ENCODE data around the gene ANK3. TPM values are rescaled to one million over a fixed set of nuclear protein-coding genes. Genes with fewer than 3 reads are reported as not detected.
A peak's percentile ranks its signal among the peaks of the same experiment; 100 is the strongest.

ANK3 gene
- total RNA-seq, 2 donors from 2014 or later, result 5.7 to 6.1 TPM

- no peak for DNase-seq (ENCODE audit: low spot score)
- intact Hi-C loops (cut with DNase I), result no loop called here
Observed at GRCh38 chr10:60266513-60266912, 123.2 kb downstream of the ANK3 start.

GRCh38 chr10:60262647-60263126 lies 127.0 kb downstream of the ANK3 start:
- DNase-seq (ENCODE audit: low spot score), result no peak
- intact Hi-C loops (cut with DNase I), result no loop called here

DNA sequence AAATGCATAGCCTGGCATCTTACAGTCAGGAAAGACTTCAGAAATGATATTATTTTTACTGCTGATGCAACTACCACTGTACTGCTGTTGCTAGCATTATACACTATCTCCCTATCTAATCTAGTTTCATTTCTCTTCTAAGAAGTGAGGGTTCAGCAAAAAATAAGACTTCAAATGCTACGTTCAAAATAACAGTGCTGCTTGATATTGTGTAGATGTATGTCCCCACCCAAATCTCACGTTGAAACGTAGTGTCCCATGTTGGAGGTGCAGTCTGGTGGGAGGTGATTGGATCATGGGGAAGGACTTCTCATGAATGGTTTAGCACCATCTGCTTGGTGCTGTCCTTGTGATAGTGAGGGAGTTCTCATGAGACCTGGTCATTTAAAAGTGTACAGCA lies 129.4 kb downstream of the ANK3 start:
- no peak for DNase-seq (ENCODE audit: low spot score)
- intact Hi-C loops (cut with DNase I), result no loop called here

DNA sequence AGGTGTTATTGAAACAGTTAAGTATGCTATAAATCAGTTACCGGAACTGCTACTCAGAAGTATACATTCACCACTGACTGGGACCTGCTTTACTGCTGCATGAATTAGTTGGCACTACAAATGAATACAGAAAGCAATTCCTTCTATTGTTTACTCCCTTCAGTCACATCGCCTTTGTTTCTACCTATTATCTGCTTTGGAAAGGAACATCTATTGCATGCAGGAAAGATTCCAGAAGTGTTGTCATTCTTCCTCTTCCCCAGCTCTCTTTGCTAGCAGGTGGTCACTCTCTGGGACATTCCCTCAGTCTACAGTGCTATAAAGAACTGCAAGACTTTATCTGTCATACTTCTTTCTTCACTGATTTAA lies 131.3 kb downstream of the ANK3 start:
- no peak for DNase-seq (ENCODE audit: low spot score)
- intact Hi-C loops (cut with DNase I), result no loop called here

DNA sequence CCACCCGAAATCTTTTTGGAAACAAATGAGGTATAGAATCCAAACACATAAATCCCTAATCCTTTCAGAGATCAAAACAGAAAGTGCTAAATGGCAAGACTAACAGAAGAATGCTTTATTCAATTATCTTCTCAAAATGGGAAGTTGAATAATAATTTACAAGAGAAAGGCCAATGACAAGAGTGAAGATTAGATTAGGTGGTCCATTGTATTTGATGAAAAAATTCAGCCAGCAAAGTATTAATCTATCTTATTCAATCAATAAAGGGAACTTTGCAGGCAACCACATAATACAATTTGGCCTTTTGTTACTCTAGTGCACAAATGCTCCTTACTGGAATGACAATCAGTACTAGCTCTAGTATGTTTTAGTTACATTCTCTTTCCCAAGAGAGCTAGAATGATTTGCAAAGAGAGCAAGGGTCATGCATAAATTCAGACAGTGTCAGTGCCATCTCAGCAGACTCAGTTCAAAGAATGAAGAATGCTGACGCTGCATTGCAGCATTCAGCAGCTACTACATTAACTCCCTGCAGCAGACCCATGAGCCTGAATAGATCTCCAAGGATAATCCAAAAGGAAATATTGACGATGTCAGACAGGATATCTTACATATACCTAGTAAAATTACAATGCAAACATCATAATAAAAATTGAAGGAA lies 131.8 kb downstream of the ANK3 start:
- DNase-seq (ENCODE audit: low spot score), result no peak
- intact Hi-C loops (cut with DNase I), result no loop called here

- no peak for DNase-seq (ENCODE audit: low spot score)
- intact Hi-C loops (cut with DNase I), result no loop called here
Observed at GRCh38 chr10:60254776-60255175, 134.9 kb downstream of the ANK3 start.

- no peak for DNase-seq (ENCODE audit: low spot score)
- intact Hi-C loops (cut with DNase I), result no loop called here
Observed at GRCh38 chr10:60253484-60253883, 136.2 kb downstream of the ANK3 start.

DNA sequence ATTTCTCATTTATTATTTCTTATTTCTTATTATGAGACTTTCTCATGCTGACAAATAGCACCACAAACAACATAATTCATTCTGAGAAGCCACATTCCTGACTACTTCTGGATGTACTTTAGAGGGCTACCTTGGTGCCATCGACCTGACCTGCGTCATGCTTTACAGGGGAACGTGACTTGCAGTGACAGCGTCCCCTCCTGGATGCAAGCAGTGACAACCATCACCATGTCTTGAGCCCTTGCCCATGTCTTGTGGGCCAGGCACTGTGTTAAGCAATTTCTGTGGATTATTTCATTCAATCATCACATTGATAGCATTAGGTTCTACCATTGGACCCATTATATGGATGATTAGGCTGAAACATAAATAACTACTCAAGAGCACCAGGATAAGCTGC lies 137.0 kb downstream of the ANK3 start:
- no peak for DNase-seq (ENCODE audit: low spot score)
- intact Hi-C loops (cut with DNase I), result no loop called here

- intact Hi-C loops (cut with DNase I), result no loop called here
- DNase-seq (ENCODE audit: low spot score), result no peak
Observed at GRCh38 chr10:60246382-60246781, 143.3 kb downstream of the ANK3 start.

GRCh38 chr10:60239228-60239627 lies 150.4 kb downstream of the ANK3 start:
- intact Hi-C loops (cut with DNase I), result no loop called here
- DNase-seq (ENCODE audit: low spot score), result no peak

- intact Hi-C loops (cut with DNase I), result no loop called here
- no peak for DNase-seq (ENCODE audit: low spot score)
Observed at GRCh38 chr10:60238759-60239100, 150.9 kb downstream of the ANK3 start.

DNA sequence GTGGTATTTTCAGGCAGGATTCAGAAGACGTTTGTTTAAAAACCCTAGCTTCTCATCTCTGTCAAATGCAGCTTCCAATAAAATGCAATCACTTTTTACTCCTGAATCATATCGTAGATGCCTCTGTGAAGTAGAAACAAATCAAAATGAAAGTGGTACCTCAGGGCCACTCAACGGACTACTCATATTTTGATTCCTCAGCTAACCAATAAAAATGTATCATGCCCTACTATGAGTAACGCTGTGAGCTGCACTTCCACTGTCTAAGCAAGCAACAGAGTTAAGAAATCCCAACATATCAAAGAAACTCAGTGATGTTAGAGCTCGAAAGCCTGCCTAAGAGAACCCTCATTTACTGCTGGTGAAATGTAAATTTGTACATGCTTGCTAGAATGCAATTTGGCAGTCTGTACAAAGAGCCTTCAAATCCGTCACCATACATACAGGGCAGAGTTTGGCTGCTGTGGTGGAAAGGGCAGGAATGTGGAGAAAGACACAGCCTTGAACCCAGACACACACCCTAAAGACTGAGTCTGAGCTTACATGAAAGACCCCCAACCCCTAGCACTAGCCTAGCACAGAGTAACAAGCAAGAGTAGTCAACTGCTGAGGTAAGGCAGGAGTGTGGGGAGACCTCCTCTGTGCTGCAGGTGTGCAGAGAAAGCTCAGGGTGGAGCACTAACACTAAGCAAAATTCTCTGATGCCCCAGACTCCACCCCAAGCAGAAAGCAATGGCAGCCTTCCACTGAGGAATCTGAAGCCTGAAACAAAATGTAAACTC lies 151.5 kb downstream of the ANK3 start:
- intact Hi-C loops (cut with DNase I), result no loop called here
- DNase-seq (ENCODE audit: low spot score), result no peak

DNA sequence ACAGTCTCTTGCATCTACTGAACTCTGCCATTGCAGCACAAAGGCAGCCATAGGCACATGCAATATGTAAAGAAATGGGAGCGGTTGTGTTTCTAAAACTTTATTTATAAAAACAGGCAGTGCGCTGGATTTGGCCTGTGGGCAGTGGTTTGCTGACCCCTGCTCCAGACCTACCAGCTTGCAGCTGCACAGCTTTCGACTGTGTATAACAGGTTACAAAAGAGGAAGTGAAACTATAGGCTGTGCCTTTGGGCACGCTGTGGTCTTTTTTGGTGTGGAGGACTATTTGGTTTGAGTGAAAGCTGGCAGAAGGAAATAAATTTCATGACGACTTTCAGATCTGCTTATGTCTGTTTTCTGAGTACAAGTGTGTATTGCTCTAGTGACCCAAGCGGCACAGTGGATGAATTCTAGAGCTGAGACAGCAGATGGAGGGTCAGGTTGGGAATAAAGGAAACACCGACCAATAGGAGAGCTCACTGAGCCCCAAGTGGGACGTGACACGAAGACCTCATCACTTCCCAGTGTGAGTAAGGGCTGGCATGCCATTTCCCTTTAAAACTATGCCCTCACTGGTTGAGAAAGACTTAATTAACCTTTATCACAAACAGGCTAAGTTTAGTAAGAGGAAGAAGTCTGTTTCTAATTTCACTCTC lies 152.7 kb downstream of the ANK3 start:
- DNase-seq (ENCODE audit: low spot score), result peak; percentile 73
- intact Hi-C loops (cut with DNase I), result no loop called here

DNA sequence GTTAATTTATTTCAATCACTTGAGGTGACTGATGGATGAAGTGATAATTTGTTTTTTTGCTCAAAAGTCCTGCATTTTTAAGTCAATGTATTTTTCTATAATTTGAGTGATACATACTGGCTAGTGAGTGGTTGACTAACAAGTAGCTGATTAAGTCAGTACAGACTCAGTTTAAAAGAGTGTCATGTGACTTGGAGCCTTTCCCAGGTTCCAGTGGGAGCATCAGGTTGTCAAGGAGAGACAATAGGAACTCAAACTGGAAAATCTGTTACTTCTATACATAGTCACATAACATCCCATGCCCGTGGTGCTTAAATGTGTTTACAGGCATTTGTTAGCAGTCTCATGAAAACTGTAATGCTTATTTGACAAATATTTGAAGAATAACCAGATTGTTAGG lies 154.7 kb downstream of the ANK3 start:
- intact Hi-C loops (cut with DNase I), result no loop called here

GRCh38 chr10:60234551-60234950 lies 155.1 kb downstream of the ANK3 start:
- intact Hi-C loops (cut with DNase I), result no loop called here
- no peak for DNase-seq (ENCODE audit: low spot score)

More for the DNA sequence above, 154.7 kb downstream of the ANK3 start:
- DNase-seq (ENCODE audit: low spot score), result no peak

GRCh38 chr10:60230892-60231291 lies 158.8 kb downstream of the ANK3 start:
- DNase-seq (ENCODE audit: low spot score), result no peak
- intact Hi-C loops (cut with DNase I), result no loop called here

GRCh38 chr10:60224066-60224705 lies 165.5 kb downstream of the ANK3 start:
- intact Hi-C loops (cut with DNase I), result no loop called here
- DNase-seq (ENCODE audit: low spot score), result no peak

DNA sequence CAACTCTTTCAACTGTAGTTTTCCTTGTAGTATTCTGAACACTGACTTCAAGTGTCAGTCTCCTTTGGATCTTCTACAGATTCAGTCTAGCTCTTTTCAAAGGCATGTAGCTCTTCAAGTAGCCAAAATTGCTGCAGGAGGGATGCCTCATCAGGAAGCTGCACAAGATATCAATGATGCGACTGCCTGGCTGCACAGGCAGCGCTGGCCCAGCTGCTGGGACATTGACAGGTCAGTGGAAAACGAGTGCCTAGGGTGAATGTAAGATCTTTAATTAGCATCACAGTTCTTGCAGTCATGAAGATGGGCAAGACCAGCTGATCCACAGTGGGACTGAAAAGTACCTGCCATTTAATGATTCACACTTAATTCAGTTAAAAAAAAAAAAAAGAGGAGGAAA lies 167.6 kb downstream of the ANK3 start:
- intact Hi-C loops (cut with DNase I), result no loop called here
- no peak for DNase-seq (ENCODE audit: low spot score)

DNA sequence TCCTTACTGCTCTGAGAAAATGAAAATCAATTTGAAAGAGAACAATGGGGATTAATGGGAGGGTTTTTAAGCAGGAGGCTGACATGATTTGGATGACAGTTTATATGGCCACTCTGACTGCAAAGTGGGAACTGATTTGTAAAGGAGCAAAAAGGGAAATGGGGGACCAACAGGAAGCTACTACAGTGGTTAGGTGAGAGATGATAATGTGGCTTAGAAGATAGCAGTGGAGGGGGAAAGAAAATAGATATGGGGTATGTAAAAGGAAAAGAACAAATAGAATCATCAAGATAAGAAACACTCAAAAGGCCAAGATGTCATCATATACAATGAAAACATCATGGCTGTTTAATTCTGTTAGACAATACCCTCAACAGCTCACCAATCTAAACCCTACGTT lies 177.5 kb downstream of the ANK3 start:
- DNase-seq (ENCODE audit: low spot score), result no peak

More for the DNA sequence above, 177.5 kb downstream of the ANK3 start:
- intact Hi-C loops (cut with DNase I), result no loop called here
